DND-41 (cell line): ENCODE measurements around the gene KAZN.

Experiments
- ATAC-seq: fragments of 200-7000 bp; cut with Tn5 transposase; 3 replicates; pipeline ENCODE4 v1.9.1; 2021; ENCODE audit warnings: low read depth; ENCODE audit not compliant: insufficient read depth
- DNase-seq: peaks from one replicate; pipeline ENCODE4 v3.0.0-alpha.2; 2020
- H2AFZ ChIP-seq: 2 replicates; pipeline ENCODE4 v1.6.0; 2012; ENCODE audit warnings: low read depth, low read length
- H3K27ac ChIP-seq: 2 replicates; pipeline ENCODE4 v1.5.1; 2012; ENCODE audit warnings: low read length, inconsistent platforms
- H3K27me3 ChIP-seq: fragments of 200-600 bp; sonication (generic); 2 replicates; pipeline ENCODE4 v1.6.0; 2012; ENCODE audit warnings: low read length, mild to moderate bottlenecking, inconsistent platforms; ENCODE audit not compliant: insufficient read depth, poor library complexity
- H3K36me3 ChIP-seq: 2 replicates; pipeline ENCODE4 v1.5.1; 2012; ENCODE audit warnings: low read length, inconsistent platforms; ENCODE audit not compliant: insufficient read depth
- H3K4me1 ChIP-seq: 2 replicates; pipeline ENCODE4 v1.5.1; 2012; ENCODE audit warnings: mild to moderate bottlenecking, low read length; ENCODE audit not compliant: insufficient read depth
- H3K4me2 ChIP-seq: 2 replicates; pipeline ENCODE4 v1.6.0; 2012; ENCODE audit warnings: mild to moderate bottlenecking, moderate library complexity, low read length, inconsistent platforms; ENCODE audit not compliant: insufficient read depth
- H3K4me3 ChIP-seq, 2 experiments: fragments of 200-600 bp in 1 of 2; shearing (Covaris generic) in 1 of 2; 2 replicates each; pipeline ENCODE4 v1.5.1; 2012 to 2016; ENCODE audit warnings: inconsistent platforms in 2 of 2, low read length in 2 of 2, mild to moderate bottlenecking in 2 of 2, low read depth in 1 of 2, moderate library complexity in 1 of 2
- H3K79me2 ChIP-seq: 2 replicates; pipeline ENCODE4 v1.6.0; 2012; ENCODE audit warnings: low read length, inconsistent platforms; ENCODE audit not compliant: insufficient read depth
- H3K9ac ChIP-seq: 2 replicates; pipeline ENCODE4 v1.6.0; 2012; ENCODE audit warnings: low read depth, mild to moderate bottlenecking, inconsistent platforms, low read length, moderate library complexity
- H3K9me3 ChIP-seq: 2 replicates; pipeline ENCODE4 v1.5.1; 2012; ENCODE audit warnings: low read length, moderate library complexity, mild to moderate bottlenecking, inconsistent platforms; ENCODE audit not compliant: insufficient read depth, severe bottlenecking
- H4K20me1 ChIP-seq: 2 replicates; pipeline ENCODE4 v1.6.0; 2012; ENCODE audit warnings: low read length; ENCODE audit not compliant: insufficient read depth
- CTCF ChIP-seq: IDR thresholded peaks from 2 replicates; pipeline ENCODE4 v1.5.1; 2012; ENCODE audit warnings: borderline replicate concordance, low read length, moderate library complexity, mild to moderate bottlenecking; ENCODE audit not compliant: poor library complexity, severe bottlenecking; ENCODE audit errors: extremely low read depth
- EZH2 ChIP-seq: IDR thresholded peaks from 3 replicates; pipeline ENCODE4 v1.6.1; 2012; ENCODE audit warnings: borderline replicate concordance, low read depth, mild to moderate bottlenecking, moderate library complexity, low read length, inconsistent platforms; ENCODE audit not compliant: severe bottlenecking

The KAZN gene

GRCh38 chr1:15117671-15118325, 519.3 kb downstream of the KAZN start:
- Histone ChIP-seq H4K20me1 (no peaks in the 10 kb centered on the region; the same call in none of the 2 replicates), H3K9ac (no peak overlapping the region), H3K4me2 (no peak overlapping the region), H3K79me2 (no peaks in the 10 kb centered on the region), H3K27me3 (no peaks in the 10 kb centered on the region), H3K36me3 (no peaks in the 10 kb centered on the region), H3K9me3 (no peaks in the 10 kb centered on the region), H3K4me3 (no peak overlapping the region), H2AFZ (no peak overlapping the region), H3K4me1 (no peaks in the 10 kb centered on the region), H3K27ac (no peak overlapping the region)
- TF ChIP-seq EZH2 = no peak
- no peak for TF ChIP-seq CTCF
- no peak for DNase-seq
- ATAC-seq = no peak

- Histone ChIP-seq H3K36me3 (no peaks in the 10 kb centered on the region), H3K4me1 (no peaks in the 10 kb centered on the region), H3K9me3 (no peaks in the 10 kb centered on the region), H2AFZ (no peak overlapping the region), H3K9ac (no peak overlapping the region), H3K79me2 (no peaks in the 10 kb centered on the region), H4K20me1 (no peaks in the 10 kb centered on the region; the same call in none of the 2 replicates), H3K4me3 (no peak overlapping the region), H3K4me2 (no peak overlapping the region), H3K27me3 (no peaks in the 10 kb centered on the region), H3K27ac (no peak overlapping the region)
- DNase-seq (no peak), ATAC-seq (no peak)
- TF ChIP-seq EZH2 = no peak
- no peak for TF ChIP-seq CTCF
Measured at GRCh38 chr1:15118579-15118978, 520.1 kb downstream of the KAZN start.

- no peak for DNase-seq
- TF ChIP-seq CTCF (no peak), EZH2 (no peak)
- Histone ChIP-seq H2AFZ (no peak overlapping the region), H3K9ac (no peak overlapping the region), H3K9me3 (no peaks in the 10 kb centered on the region), H3K4me2 (no peak overlapping the region), H3K4me1 (no peaks in the 10 kb centered on the region), H4K20me1 (no peaks in the 10 kb centered on the region; the same call in none of the 2 replicates), H3K27me3 (no peaks in the 10 kb centered on the region), H3K79me2 (no peaks in the 10 kb centered on the region), H3K4me3 (no peak overlapping the region), H3K36me3 (no peaks in the 10 kb centered on the region), H3K27ac (no peak overlapping the region)
- ATAC-seq = no peak
Measured at GRCh38 chr1:15120251-15120945, 521.9 kb downstream of the KAZN start.
